HepG2 (cell line): ENCODE data around the gene TNFRSF6B. TPM values are rescaled to one million over a fixed set of nuclear protein-coding genes. Genes with fewer than 3 reads are reported as not detected.
A peak's percentile ranks its signal among the peaks of the same experiment; 100 is the strongest.

Source experiments
- FOXA3 ChIP-seq: IDR thresholded peaks from 2 replicates; pipeline ENCODE4 v1.6.1; 2016; ENCODE audit warnings: missing genetic modification reagents, missing compliant biosample characterization
- HNRNPLL ChIP-seq: fragments of 200-400 bp; formaldehyde crosslinking; IDR thresholded peaks from 2 replicates; pipeline ENCODE4 v1.6.1; 2017; ENCODE audit warnings: mild to moderate bottlenecking, low read depth, low read length; ENCODE audit not compliant: poor library complexity, severe bottlenecking
- HOXA9 ChIP-seq: sonication (generic); formaldehyde crosslinking; IDR thresholded peaks from 2 replicates; pipeline ENCODE4 v1.8.1; 2022; ENCODE audit warnings: missing genetic modification reagents, mild to moderate bottlenecking, moderate library complexity, borderline replicate concordance
- IKZF1 ChIP-seq: fragments of 450-650 bp; IDR thresholded peaks from 2 replicates; pipeline ENCODE4 v1.7.1; 2016
- KDM2A ChIP-seq: sonication (generic); formaldehyde crosslinking; IDR thresholded peaks from 2 replicates; pipeline ENCODE4 v1.4.0; 2020; ENCODE audit warnings: low read depth, missing genetic modification reagents, borderline replicate concordance
- MAZ ChIP-seq, 2 experiments: sonication (generic) in 1 of 2; formaldehyde crosslinking in 1 of 2; IDR thresholded peaks; 2 replicates each; pipeline versions ENCODE4 v1.5.0 to v1.6.1; 2012 to 2020; ENCODE audit warnings: low read depth in 2 of 2, mild to moderate bottlenecking in 2 of 2, borderline replicate concordance in 1 of 2, improper control_type of control experiment in 1 of 2, low read length in 1 of 2, missing genetic modification reagents in 1 of 2, moderate library complexity in 1 of 2
- POLR2A ChIP-seq, 2 experiments: IDR thresholded peaks; 2 replicates each; pipeline ENCODE4 v1.6.1; 2011; ENCODE audit warnings: low read depth in 2 of 2, low read length in 2 of 2, mild to moderate bottlenecking in 1 of 2, moderate library complexity in 1 of 2; ENCODE audit not compliant: insufficient read depth in 1 of 2
- POLR2G ChIP-seq: fragments of 200-400 bp; formaldehyde crosslinking; IDR thresholded peaks from 2 replicates; pipeline ENCODE4 v1.6.1; 2018; ENCODE audit warnings: mild to moderate bottlenecking, low read depth, low read length, moderate library complexity
- RBM22 ChIP-seq: fragments of 200-400 bp; formaldehyde crosslinking; optimal IDR thresholded peaks from 2 replicates; pipeline ENCODE3; 2017; ENCODE audit warnings: mild to moderate bottlenecking, low read length, moderate library complexity
- RFX1 ChIP-seq: fragments of 450-650 bp; IDR thresholded peaks from 2 replicates; pipeline ENCODE4 v1.6.1; 2017
- XRCC5 ChIP-seq: fragments of 200-400 bp; formaldehyde crosslinking; optimal IDR thresholded peaks from 2 replicates; pipeline ENCODE3; 2017; ENCODE audit warnings: mild to moderate bottlenecking, low read length
- ZBTB38 ChIP-seq: sonication (generic); formaldehyde crosslinking; IDR thresholded peaks from 2 replicates; pipeline ENCODE4 v1.5.1; 2020; ENCODE audit warnings: mild to moderate bottlenecking, missing genetic modification reagents
- ZFP62 ChIP-seq: sonication (generic); formaldehyde crosslinking; IDR thresholded peaks from 2 replicates; pipeline ENCODE4 v1.4.0; 2020; ENCODE audit warnings: missing genetic modification reagents
- ZKSCAN8 ChIP-seq: IDR thresholded peaks from 2 replicates; pipeline ENCODE4 v1.6.1; 2016; ENCODE audit warnings: borderline replicate concordance, missing genetic modification reagents, missing compliant biosample characterization
- ZNF556 ChIP-seq: sonication (generic); formaldehyde crosslinking; IDR thresholded peaks from 2 replicates; pipeline ENCODE4 v1.4.0; 2020; ENCODE audit warnings: mild to moderate bottlenecking, missing genetic modification reagents, borderline replicate concordance
- ZNF605 ChIP-seq: sonication (generic); formaldehyde crosslinking; IDR thresholded peaks from 2 replicates; pipeline ENCODE4 v1.8.0; 2022; ENCODE audit warnings: mild to moderate bottlenecking, missing genetic modification reagents
- ZNF772 ChIP-seq: sonication (generic); formaldehyde crosslinking; IDR thresholded peaks from 2 replicates; pipeline ENCODE4 v1.5.0; 2020; ENCODE audit warnings: mild to moderate bottlenecking, missing genetic modification reagents
- polyA plus RNA-seq, 8 experiments: library from polyadenylated mRNA; depleted of rRNA in 3 of 8; stranded (reverse) in 7 of 8; unstranded in 1 of 8; fragments of >200 nt; fragmentation: Illumina TruSeq in 4 of 8; extraction: Trizol in 4 of 8; gene quantifications; 2 replicates each; pipeline versions ENCODE4 v1.2.1 to v1.2.3, GENCODE V29; 2011 to 2016; ENCODE audit warnings: low read depth in 4 of 8, missing spikeins in 1 of 8, mixed read lengths in 1 of 8; ENCODE audit not compliant: insufficient read depth in 1 of 8
- total RNA-seq, 5 experiments: library from RNA; depleted of rRNA; stranded (reverse); fragments of >200 nt; fragmentation: Illumina TruSeq; extraction: Trizol; gene quantifications; 2 replicates each; pipeline ENCODE4 v1.2.3, GENCODE V29; 2016; ENCODE audit warnings: low read depth in 1 of 5
- TF ChIP-seq, protein P1 (sequence below): sonication (generic); formaldehyde crosslinking; IDR thresholded peaks from 2 replicates; pipeline ENCODE4 v1.5.0; 2020; ENCODE audit warnings: mild to moderate bottlenecking, missing genetic modification reagents
- TF ChIP-seq, protein P2 (sequence below): sonication (generic); formaldehyde crosslinking; conservative IDR thresholded peaks from 2 replicates; pipeline ENCODE4 v1.4.0; 2020; ENCODE audit warnings: missing genetic modification reagents

Gene TNFRSF6B
- total and polyA plus RNA-seq, 2 of the 13 experiments (the other 11 are each of a cell fraction or from before 2014, with no cell fraction given) = 0.24 TPM; not detected in 1

DNA sequence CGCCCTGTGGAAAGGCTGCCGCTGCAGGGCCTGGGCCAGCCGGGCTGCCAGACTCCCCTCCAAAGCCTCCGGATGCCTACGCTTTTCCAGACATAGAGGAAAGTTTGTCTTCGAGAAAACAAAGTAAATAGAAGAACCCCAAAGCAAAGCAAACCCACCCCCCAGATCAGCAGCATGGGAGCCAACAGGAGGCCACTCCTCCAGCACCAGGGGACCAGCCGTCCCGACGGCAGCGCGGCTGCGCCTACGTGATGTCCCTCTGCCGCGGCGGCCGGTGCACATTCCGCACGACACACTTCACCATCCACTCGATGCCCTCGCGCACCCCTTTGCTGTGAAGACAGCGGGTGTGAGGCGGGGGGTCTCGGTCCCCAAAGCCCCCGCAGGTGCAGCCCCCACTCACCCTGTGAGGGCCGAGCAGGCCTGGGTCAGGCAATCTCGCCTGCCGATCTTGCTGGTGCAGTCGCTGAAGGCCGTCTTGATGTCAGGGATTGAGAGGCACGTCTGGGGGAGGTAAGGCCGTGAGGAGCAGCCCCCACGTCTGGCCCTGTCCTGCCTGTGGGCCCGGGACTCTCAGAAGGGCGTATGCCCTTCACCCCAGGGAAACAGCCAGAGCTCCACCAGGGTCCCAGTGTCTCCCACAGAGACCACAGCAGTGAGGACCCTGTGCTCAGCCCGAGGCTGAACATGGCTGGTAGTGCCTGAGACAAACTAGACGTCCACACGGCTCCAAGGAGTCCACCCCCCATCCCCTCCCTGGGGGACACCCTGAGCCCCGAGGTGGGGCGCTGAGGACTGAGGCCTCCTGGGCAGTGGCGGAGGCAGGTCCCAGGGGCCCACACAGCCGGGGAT is 4.0 kb downstream of the TNFRSF6B start (continued):
- TF ChIP-seq ZNF605 (CRISPR knock-in tag) (0 out of 2 replicates have a peak, but pooled peaks have one; percentile 42), RFX1 (no peak), HNRNPLL (peak; percentile 10), ZBTB38 (CRISPR knock-in tag) (peak; percentile 63), ZFP62 (no peak), POLR2G (peak; percentile 48; the same call in 1 of the 2 replicates), XRCC5 (no peak), MAZ (IDR thresholded peaks at IDR 0.05; ENCODE audit: borderline replicate concordance, low read depth, low read length) (no peak), MAZ (CRISPR knock-in tag; IDR thresholded peaks at IDR 0.05; ENCODE audit: low read depth) (0 out of 2 replicates have a peak, but pooled peaks have one; percentile 23), FOXA3 (no peak), RBM22 (peak; percentile 46), POLR2A (IDR thresholded peaks at IDR 0.05; ENCODE audit: insufficient read depth in 1 of 2, low read depth in 2 of 2, low read length in 2 of 2) (peak in 1 of 2 experiments; percentile 18; a peak in 2 of 4 replicates), ZNF772 (CRISPR knock-in tag) (no peak), HOXA9 (no peak), IKZF1 (no peak), ZKSCAN8 (CRISPR knock-in tag) (no peak), KDM2A (CRISPR knock-in tag) (peak; percentile 13; the same call in 1 of the 2 replicates), ZNF556 (0 out of 2 replicates have a peak, but pooled peaks have one; percentile 12)
- TF ChIP-seq, protein P1, sequence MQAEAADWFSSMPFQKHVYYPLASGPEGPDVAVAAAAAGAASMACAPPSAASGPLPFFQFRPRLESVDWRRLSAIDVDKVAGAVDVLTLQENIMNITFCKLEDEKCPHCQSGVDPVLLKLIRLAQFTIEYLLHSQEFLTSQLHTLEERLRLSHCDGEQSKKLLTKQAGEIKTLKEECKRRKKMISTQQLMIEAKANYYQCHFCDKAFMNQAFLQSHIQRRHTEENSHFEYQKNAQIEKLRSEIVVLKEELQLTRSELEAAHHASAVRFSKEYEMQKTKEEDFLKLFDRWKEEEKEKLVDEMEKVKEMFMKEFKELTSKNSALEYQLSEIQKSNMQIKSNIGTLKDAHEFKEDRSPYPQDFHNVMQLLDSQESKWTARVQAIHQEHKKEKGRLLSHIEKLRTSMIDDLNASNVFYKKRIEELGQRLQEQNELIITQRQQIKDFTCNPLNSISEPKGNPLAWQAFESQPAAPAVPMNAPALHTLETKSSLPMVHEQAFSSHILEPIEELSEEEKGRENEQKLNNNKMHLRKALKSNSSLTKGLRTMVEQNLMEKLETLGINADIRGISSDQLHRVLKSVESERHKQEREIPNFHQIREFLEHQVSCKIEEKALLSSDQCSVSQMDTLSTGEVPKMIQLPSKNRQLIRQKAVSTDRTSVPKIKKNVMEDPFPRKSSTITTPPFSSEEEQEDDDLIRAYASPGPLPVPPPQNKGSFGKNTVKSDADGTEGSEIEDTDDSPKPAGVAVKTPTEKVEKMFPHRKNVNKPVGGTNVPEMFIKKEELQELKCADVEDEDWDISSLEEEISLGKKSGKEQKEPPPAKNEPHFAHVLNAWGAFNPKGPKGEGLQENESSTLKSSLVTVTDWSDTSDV = no peak
- TF ChIP-seq, protein P2, sequence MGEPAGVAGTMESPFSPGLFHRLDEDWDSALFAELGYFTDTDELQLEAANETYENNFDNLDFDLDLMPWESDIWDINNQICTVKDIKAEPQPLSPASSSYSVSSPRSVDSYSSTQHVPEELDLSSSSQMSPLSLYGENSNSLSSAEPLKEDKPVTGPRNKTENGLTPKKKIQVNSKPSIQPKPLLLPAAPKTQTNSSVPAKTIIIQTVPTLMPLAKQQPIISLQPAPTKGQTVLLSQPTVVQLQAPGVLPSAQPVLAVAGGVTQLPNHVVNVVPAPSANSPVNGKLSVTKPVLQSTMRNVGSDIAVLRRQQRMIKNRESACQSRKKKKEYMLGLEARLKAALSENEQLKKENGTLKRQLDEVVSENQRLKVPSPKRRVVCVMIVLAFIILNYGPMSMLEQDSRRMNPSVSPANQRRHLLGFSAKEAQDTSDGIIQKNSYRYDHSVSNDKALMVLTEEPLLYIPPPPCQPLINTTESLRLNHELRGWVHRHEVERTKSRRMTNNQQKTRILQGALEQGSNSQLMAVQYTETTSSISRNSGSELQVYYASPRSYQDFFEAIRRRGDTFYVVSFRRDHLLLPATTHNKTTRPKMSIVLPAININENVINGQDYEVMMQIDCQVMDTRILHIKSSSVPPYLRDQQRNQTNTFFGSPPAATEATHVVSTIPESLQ (CRISPR knock-in tag) = no peak
